Adipocyte (in vitro differentiated cells): ENCODE data around the gene ELAVL4.

Source experiments
- DNase-seq: peaks from one replicate; pipeline ENCODE4 v3.0.0-alpha.2; 2015; ENCODE audit warnings: low read depth
- H3K27me3 ChIP-seq: replicated peaks from 2 replicates; pipeline ENCODE4 v1.7.0; 2013; ENCODE audit warnings: mild to moderate bottlenecking, low read length, moderate library complexity; ENCODE audit not compliant: control insufficient read depth, insufficient read depth
- H3K36me3 ChIP-seq: 2 replicates; pipeline ENCODE4 v1.7.0; 2013; ENCODE audit warnings: low read length, mild to moderate bottlenecking, moderate library complexity; ENCODE audit not compliant: control insufficient read depth, insufficient read depth, severe bottlenecking
- H3K4me1 ChIP-seq: 2 replicates; pipeline ENCODE4 v1.7.0; 2013; ENCODE audit warnings: mild to moderate bottlenecking, low read length, moderate library complexity; ENCODE audit not compliant: control insufficient read depth, insufficient read depth
- H3K4me3 ChIP-seq: 2 replicates; pipeline ENCODE4 v1.7.0; 2013; ENCODE audit warnings: mild to moderate bottlenecking, low read length, moderate library complexity
- H3K9ac ChIP-seq: 2 replicates; pipeline ENCODE4 v1.7.0; 2013; ENCODE audit warnings: mild to moderate bottlenecking, low read length, moderate library complexity
- H3K9me3 ChIP-seq: 2 replicates; pipeline ENCODE4 v1.7.0; 2013; ENCODE audit warnings: mild to moderate bottlenecking, low read length, moderate library complexity; ENCODE audit not compliant: control insufficient read depth

The ELAVL4 gene

DNA sequence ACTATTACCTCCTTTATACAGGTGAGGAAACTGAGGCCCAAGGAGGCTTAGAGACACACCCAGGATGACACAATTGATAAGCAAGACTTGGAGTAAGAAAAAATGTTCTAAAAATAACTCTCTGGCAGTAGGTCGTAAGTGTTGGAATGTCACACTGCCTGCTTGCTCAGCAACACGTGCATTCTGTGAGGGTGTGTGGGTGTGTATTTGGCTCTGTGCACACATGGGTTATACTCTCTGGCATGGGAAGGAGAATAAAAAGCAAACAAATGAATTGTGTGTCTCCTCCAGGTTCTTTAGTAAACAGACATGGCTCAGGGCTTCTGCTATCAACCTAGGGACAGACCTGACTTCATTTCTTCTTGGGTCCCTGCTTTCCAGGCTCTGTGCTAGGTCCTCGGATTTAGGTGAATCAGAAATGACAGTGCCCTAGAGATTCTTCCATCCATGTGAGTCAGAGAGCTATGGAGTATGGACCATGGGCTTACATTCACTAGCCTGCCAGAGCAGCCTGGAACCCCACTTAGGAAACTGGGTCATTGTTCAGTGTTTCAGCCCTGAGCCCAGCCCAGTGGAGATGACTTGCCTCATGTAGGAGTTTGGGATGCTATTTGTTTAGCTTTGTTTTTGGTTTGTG lies 72.4 kb downstream of the ELAVL4 start:
- Histone ChIP-seq H3K36me3 (no peaks in the 10 kb centered on the region), H3K9me3 (no peaks in the 10 kb centered on the region), H3K9ac (no peak overlapping the region), H3K27me3 (peaks cover 4% of the 10 kb centered on the region), H3K4me1 (peaks cover 26% of the 10 kb centered on the region), H3K4me3 (peak overlapping the region; percentile 30)
- no peak for DNase-seq

GRCh38 chr1:50183378-50184133 lies 74.8 kb downstream of the ELAVL4 start:
- no peak for DNase-seq
- H3K4me3 ChIP-seq, result no peak overlapping the region
- no peaks in the 10 kb centered on the region for H3K9me3 ChIP-seq
- H3K9ac ChIP-seq, result no peak overlapping the region
- peaks cover 26% of the 10 kb centered on the region for H3K4me1 ChIP-seq
- H3K27me3 ChIP-seq, result no peaks in the 10 kb centered on the region
- H3K36me3 ChIP-seq, result no peaks in the 10 kb centered on the region

DNA sequence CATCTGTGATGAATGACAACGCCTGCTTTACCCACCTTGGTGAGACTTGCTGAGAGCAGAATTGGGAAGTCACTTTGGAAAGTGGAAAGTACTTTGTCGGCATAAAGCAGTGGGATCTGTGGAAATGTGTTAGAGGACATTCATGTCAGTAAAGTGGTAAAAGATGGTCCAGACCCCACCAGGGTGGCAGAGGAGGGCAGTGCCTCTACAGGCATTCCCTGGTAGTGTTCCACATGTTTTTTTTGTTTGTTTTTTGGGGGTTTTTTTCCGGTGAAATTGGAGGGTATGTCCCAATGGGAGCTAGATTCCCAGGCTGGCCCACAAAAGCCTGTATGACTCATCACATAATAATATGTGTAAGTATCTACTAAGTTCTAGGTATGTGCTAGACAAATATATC lies 80.6 kb downstream of the ELAVL4 start:
- Histone ChIP-seq H3K9ac (no peak overlapping the region), H3K36me3 (no peaks in the 10 kb centered on the region), H3K9me3 (no peaks in the 10 kb centered on the region), H3K4me1 (peaks cover 15% of the 10 kb centered on the region), H3K27me3 (no peaks in the 10 kb centered on the region), H3K4me3 (no peak overlapping the region)
- DNase-seq, result no peak

- DNase-seq, result no peak
- Histone ChIP-seq H3K9ac (no peak overlapping the region), H3K36me3 (no peaks in the 10 kb centered on the region), H3K9me3 (no peaks in the 10 kb centered on the region), H3K4me1 (peaks cover 17% of the 10 kb centered on the region), H3K4me3 (no peak overlapping the region), H3K27me3 (peaks cover 19% of the 10 kb centered on the region)
Measured at GRCh38 chr1:50193002-50193401, 84.3 kb downstream of the ELAVL4 start.

DNA sequence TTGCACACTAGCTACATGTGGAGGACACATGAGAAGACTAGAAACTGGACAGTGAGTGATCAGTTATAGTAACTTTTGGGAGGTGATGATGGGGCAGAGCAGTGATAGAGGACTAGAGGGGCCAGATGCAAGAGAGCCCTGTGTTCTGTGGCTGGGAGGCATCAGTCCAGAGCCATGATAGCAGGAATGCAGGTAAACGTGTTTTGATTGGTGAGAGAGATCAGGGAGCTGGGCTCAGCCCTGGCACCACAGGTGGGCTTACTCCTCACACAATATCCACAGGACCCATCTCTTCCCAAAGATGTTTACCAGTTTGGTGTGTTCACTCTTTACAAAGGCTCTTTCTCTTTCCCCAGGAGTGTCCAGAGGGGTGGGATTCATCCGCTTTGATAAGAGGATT lies 86.5 kb downstream of the ELAVL4 start:
- Histone ChIP-seq H3K9ac (no peak overlapping the region), H3K9me3 (no peaks in the 10 kb centered on the region), H3K4me3 (no peak overlapping the region), H3K4me1 (peaks cover 28% of the 10 kb centered on the region), H3K36me3 (no peaks in the 10 kb centered on the region), H3K27me3 (peaks cover 19% of the 10 kb centered on the region)
- no peak for DNase-seq

GRCh38 chr1:50196081-50196480 lies 87.4 kb downstream of the ELAVL4 start:
- Histone ChIP-seq H3K9ac (no peak overlapping the region), H3K4me3 (no peak overlapping the region), H3K4me1 (peaks cover 28% of the 10 kb centered on the region), H3K9me3 (no peaks in the 10 kb centered on the region), H3K36me3 (no peaks in the 10 kb centered on the region), H3K27me3 (peaks cover 19% of the 10 kb centered on the region)
- DNase-seq, result no peak

GRCh38 chr1:50197216-50197615 lies 88.5 kb downstream of the ELAVL4 start:
- peaks cover 27% of the 10 kb centered on the region for H3K4me1 ChIP-seq

DNA sequence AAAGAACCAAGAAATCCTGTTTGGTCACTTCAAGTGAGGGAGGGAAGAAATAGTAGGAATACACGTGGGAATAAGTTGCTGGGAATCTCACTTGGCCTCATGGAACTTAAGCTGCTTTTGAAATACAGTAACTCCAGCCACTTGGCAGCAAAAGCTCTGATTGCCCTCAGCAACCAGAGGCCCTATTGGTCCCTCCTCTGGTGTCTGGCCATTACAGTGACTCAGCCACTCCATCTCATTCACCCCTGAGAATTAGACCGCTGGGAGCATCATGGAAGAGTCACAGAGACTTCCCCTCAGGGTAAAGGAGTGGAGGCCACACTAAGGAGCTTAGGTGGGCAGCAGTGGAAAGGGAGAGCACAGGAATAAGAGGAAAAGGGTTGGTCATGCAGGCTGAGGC lies 99.6 kb downstream of the ELAVL4 start:
- H3K36me3 ChIP-seq, result no peaks in the 10 kb centered on the region
- H3K9ac ChIP-seq, result no peak overlapping the region
- H3K9me3 ChIP-seq, result no peaks in the 10 kb centered on the region
- no peak for DNase-seq
- H3K27me3 ChIP-seq, result no peaks in the 10 kb centered on the region
- H3K4me1 ChIP-seq, result peaks cover 26% of the 10 kb centered on the region
- no peak overlapping the region for H3K4me3 ChIP-seq

More at GRCh38 chr1:50197216-50197615, 88.5 kb downstream of the ELAVL4 start:
- H3K9ac ChIP-seq, result no peak overlapping the region
- no peaks in the 10 kb centered on the region for H3K36me3 ChIP-seq
- H3K27me3 ChIP-seq, result peaks cover 19% of the 10 kb centered on the region
- no peak overlapping the region for H3K4me3 ChIP-seq
- H3K9me3 ChIP-seq, result no peaks in the 10 kb centered on the region
- no peak for DNase-seq

GRCh38 chr1:50208756-50209155 lies 100.0 kb downstream of the ELAVL4 start:
- Histone ChIP-seq H3K4me1 (peaks cover 26% of the 10 kb centered on the region), H3K27me3 (no peaks in the 10 kb centered on the region), H3K9ac (no peak overlapping the region), H3K4me3 (no peak overlapping the region), H3K36me3 (no peaks in the 10 kb centered on the region), H3K9me3 (no peaks in the 10 kb centered on the region)
- no peak for DNase-seq

- DNase-seq, result no peak
- peaks cover 26% of the 10 kb centered on the region for H3K4me1 ChIP-seq
- H3K4me3 ChIP-seq, result no peak overlapping the region
- no peaks in the 10 kb centered on the region for H3K9me3 ChIP-seq
- no peaks in the 10 kb centered on the region for H3K27me3 ChIP-seq
- no peaks in the 10 kb centered on the region for H3K36me3 ChIP-seq
- no peak overlapping the region for H3K9ac ChIP-seq
Measured at GRCh38 chr1:50209749-50210148, 101.0 kb downstream of the ELAVL4 start.

- no peak overlapping the region for H3K4me3 ChIP-seq
- DNase-seq, result no peak
- no peaks in the 10 kb centered on the region for H3K36me3 ChIP-seq
- H3K27me3 ChIP-seq, result no peaks in the 10 kb centered on the region
- no peak overlapping the region for H3K9ac ChIP-seq
- H3K4me1 ChIP-seq, result peaks cover 14% of the 10 kb centered on the region
- H3K9me3 ChIP-seq, result peaks cover 3% of the 10 kb centered on the region
Measured at GRCh38 chr1:50213505-50213904, 104.8 kb downstream of the ELAVL4 start.
